GM18502 (cell line): ENCODE results near the gene MAP3K7CL.
A peak's percentile ranks its signal among the peaks of the same experiment; 100 is the strongest.
"Not testable (repeated sequence)": the region's sequence is repeated elsewhere in the genome, so short reads cannot be mapped to it uniquely, and the experiment has no call there.

Source experiments
- ATAC-seq: cut with Tn5 transposase; IDR thresholded peaks from one replicate; pipeline ENCODE4 v1.9.1; 2021; ENCODE audit warnings: mild to moderate bottlenecking; ENCODE audit not compliant: unreplicated experiment, poor library complexity

The MAP3K7CL gene

GRCh38 chr21:29125979-29126378 is 4.5 kb upstream of the MAP3K7CL start:
- ATAC-seq: no peak

- no peak for ATAC-seq
Observed at GRCh38 chr21:29133241-29133640, 2.8 kb downstream of the MAP3K7CL start.

GRCh38 chr21:29133796-29134195 is 3.4 kb downstream of the MAP3K7CL start:
- no peak for ATAC-seq

- no peak for ATAC-seq
Observed at GRCh38 chr21:29135481-29135880, 5.0 kb downstream of the MAP3K7CL start.

- ATAC-seq: no peak
Observed at GRCh38 chr21:29136033-29136432, 5.6 kb downstream of the MAP3K7CL start.

GRCh38 chr21:29144736-29145353 is 14.4 kb downstream of the MAP3K7CL start:
- ATAC-seq: no peak

- no peak for ATAC-seq
Observed at GRCh38 chr21:29145354-29145782, 14.9 kb downstream of the MAP3K7CL start.

- ATAC-seq: no peak
Observed at GRCh38 chr21:29145852-29146453, 15.5 kb downstream of the MAP3K7CL start.

- no peak for ATAC-seq
Observed at GRCh38 chr21:29146726-29147125, 16.3 kb downstream of the MAP3K7CL start.

GRCh38 chr21:29148530-29148929 is 18.1 kb downstream of the MAP3K7CL start:
- ATAC-seq: peak; percentile 65

GRCh38 chr21:29149808-29150425 is 19.5 kb downstream of the MAP3K7CL start:
- no peak for ATAC-seq

- ATAC-seq: no peak
Observed at GRCh38 chr21:29151931-29152330, 21.5 kb downstream of the MAP3K7CL start.

- ATAC-seq: no peak
Observed at GRCh38 chr21:29152916-29153315, 22.5 kb downstream of the MAP3K7CL start.

- no peak for ATAC-seq
Observed at GRCh38 chr21:29154270-29154669, 23.8 kb downstream of the MAP3K7CL start.

GRCh38 chr21:29155118-29155932 is 24.9 kb downstream of the MAP3K7CL start:
- no peak for ATAC-seq

GRCh38 chr21:29155933-29156260 is 25.5 kb downstream of the MAP3K7CL start:
- no peak for ATAC-seq

GRCh38 chr21:29157080-29157479 is 26.6 kb downstream of the MAP3K7CL start:
- no peak for ATAC-seq

- ATAC-seq: no peak
Observed at GRCh38 chr21:29159842-29160241, 29.4 kb downstream of the MAP3K7CL start.

- ATAC-seq: not testable (repeated sequence)
Observed at GRCh38 chr21:29162825-29163224, 32.4 kb downstream of the MAP3K7CL start.

- ATAC-seq: no peak
Observed at GRCh38 chr21:29163341-29164115, 33.1 kb downstream of the MAP3K7CL start.
